Activated CD4-positive, alpha-beta T cell treated with anti-CD3 and anti-CD28 coated beads for 4 hours (primary cell): ENCODE results near the gene PLEKHA4.
"Not testable (repeated sequence)": the region's sequence is repeated elsewhere in the genome, so short reads cannot be mapped to it uniquely, and the experiment has no call there.

Source experiments
- DNase-seq, 2 donors: peaks; one replicate each; pipeline ENCODE4 v3.0.0-alpha.2; 2020

Gene PLEKHA4

DNA sequence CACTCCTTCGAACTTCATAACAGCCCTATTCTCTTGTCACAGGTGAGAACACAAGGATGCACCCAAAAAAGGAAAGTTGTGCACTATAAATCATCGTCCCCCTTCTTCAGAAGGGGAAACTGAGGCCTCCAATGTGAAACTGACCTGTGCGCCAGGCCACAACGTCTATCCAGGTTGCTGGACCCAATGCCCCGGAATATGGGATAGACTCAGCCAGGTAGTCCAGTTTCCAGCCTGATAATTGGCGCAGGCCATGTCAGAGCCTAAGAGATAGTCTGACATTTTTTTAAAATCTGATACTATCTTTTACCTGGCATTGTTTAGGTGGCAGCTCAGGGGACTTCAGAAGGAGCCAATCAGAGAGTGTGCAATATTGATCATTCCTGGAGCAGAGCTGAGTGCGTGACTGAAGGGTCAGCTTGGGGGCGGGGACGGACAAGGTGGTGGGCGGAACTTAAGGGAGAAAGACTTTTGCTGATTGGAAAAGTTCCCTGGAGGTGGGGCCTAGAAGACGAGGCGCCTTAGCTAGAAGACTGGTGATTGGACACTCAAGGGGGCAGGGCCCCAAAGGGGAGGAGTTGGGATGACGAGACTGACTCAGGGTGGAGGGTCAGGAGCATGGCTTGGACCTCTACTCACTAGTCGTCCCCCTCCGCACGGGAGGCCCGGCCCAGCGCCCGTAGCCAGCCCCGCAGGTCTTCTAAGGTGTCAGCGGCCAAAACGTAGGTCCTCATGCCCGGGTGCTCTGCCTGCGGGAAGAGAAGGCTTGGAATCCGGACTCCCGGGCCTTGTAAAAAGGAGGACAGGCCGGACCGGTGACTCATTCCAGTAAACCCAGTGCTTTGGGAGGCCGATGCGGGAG is 8.5 kb downstream of the PLEKHA4 start:
- no peak for DNase-seq

DNA sequence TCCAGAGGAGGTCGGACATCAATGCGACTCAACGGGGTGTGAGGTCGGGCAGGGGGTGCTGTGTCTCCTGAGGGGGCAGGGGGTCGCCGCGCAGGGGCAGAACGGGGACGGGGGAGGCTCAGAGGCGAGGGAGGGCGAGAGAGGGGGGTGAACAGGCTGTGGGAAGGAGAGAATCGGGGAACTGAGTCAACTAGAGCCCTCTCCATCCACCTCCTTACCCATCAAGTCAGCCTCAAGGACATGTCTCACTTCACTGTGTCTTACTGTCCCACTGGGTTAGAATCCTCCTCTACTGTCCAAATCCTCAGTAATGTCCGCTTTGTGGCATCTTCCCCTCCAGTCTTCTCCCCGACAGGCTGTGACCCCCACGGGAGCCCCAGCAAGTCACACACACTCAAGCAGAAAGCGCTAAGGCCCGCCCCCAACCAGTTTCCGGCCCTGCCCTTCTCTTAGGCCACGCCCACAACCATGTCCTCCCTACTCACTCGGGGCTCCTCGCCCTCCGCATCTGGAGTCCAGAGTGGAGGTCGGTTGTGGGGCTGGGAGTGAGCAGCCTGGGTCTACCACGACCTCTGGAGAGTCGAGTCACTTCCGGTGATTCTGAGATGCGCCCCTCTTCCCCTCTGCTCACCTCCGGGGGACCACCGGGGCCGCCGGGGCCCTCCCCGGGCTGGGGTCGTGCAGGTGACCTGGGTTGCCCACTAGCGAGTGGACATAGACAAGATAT is 9.3 kb downstream of the PLEKHA4 start:
- peak; percentile 76 to 78 for DNase-seq

DNA sequence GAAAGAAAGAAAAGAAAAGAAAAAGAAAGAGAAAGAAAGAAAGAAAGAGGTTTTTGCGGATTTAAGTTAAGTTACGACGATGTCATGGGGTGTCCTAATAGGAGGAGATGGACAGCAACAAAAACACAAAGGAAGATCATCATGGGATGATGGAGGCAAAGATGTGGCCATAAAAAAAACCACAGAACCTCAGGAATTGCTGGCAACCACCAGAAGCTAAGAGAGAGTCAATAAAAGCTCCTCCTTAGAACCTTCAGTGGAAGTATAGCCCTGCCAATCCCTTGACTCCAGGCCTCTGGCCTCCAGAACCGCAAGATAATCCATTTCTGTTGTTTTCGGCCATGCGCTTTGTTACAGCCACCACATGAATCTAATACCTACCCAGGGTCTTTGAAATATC is 11.5 kb downstream of the PLEKHA4 start:
- DNase-seq: no peak

DNA sequence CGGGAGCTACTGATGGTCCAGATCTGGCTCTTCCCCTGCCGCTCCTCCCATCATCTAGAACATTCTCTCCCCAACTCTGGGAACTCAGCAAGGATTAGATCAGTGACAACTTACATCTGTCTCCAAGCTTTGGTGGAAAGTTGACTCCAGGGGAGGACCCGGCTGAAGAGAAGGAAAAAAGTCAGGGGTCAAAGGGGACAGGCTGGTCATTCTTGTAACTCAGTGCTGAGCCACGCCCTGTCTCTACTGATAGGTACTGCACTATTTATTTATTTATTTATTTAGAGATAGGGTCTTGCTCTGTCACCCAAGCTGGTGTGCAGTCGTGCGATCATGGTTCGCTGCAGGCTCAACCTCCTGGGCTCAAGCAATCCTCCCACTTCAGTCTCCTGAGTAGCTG is 14.3 kb downstream of the PLEKHA4 start:
- no peak for DNase-seq

DNA sequence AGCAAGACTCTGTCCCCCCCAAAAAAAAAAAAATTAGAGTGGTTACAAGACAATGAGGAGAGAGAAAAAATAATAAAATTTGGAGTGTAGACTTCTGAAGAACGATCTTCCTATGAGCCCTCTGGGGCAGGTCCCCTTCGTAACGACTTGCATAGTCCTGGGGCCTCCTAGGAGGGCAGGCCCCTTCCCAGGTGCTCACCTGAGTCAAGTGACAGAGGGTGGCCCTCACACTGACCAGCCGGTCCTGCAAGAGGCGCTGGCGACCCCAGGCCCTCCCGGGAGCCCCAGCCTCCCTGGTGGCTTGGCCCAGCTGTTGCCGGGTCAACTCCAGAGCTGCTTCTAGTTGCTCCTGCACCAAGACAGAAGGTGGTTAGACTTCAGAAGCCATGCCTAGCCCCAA is 14.9 kb downstream of the PLEKHA4 start:
- no peak for DNase-seq

DNA sequence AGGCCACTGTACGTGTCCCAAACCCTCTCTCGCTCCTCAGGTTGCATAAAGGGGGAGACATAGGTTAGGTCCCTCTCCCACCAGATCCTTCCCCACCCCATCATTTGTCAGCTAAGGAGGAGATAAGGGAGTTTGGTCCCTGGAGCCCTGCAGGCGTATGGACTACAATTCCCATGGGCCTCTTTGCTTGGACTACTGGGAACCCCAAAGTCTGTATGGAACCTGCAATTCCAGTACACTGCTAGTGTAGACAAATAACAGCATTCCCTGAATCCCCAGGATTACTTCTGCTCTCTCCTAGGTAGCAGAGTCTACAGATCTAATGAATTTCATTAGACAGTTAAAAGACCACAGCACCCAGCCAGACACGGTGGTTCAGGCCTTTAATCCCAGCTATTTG is 16.1 kb downstream of the PLEKHA4 start:
- no peak for DNase-seq

DNA sequence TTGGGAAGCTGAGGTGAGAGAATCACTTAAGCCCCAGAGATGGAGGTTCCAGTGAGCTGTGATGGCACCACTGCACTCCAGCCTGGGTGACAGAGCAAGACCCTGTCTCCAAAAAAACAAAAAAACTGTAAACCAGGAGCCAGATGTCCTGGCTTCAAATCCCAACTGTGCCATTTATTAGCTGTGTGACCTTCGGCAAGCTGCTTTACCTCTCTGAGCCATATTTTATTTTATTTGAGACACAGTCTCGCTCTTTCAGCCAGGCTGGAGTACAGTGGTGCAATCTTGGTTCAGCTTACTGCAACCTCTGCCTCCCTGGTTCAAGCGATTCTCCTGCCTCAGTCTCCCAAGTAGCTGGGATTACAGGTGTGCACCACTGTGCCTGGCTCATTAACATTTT is 21.8 kb downstream of the PLEKHA4 start:
- not testable (repeated sequence) for DNase-seq

DNA sequence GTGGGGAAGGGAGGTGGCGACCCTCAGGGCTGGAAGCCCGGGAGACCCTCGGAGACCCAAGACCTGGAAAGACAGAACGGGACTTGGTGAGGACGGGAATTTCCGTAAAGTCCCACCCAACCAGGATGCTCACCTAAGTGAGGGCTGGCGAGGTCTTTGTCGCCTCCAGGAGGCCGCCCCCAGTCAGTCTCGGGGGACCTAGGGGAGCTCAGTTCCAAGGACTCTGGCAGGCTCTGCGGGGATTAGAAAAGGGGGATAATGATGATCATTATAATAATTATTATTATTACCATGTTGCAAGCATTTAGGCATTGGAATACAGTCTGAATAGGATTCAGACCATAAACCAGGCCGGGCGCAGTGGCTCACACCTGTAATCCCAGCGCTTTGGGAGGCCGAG is 23.0 kb downstream of the PLEKHA4 start:
- DNase-seq: no peak

DNA sequence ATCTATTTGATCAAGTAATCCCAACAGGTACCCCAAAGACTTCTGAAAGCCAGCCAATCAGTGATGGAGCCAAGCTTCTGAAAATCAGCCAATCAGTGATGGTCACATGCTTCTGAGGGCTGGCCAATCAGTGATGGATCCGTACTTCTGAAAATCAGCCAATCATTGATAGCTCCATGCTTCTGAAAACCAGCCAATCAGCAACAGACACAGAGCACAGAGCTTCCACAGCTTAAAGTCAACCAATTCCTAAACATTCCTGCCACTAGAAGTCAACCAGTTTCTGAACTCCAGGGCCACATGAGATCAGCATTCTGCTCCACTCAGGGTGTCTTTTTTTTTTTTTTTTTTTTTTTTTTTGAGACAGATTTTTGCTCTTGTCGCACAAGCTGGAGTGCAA is 23.9 kb downstream of the PLEKHA4 start:
- no peak for DNase-seq

DNA sequence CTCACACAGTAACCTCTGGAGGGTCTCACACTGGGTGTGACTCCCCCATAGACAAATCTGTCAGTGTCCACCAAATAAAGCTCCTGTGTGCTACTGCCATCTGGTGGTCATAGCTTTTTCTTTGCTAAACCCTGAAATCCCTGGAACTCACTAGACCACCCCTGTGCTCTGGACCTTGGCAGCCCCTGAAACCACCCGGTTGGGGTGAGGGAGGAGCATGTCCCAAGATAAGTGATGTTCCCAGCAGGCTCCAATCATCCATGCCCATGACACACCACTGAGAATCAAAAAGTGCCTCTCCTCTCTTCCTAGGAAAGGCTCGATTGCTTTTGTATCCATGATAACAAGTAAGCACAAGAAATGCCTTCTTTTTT is 25.6 kb downstream of the PLEKHA4 start:
- peak; percentile 27 to 64 for DNase-seq

DNA sequence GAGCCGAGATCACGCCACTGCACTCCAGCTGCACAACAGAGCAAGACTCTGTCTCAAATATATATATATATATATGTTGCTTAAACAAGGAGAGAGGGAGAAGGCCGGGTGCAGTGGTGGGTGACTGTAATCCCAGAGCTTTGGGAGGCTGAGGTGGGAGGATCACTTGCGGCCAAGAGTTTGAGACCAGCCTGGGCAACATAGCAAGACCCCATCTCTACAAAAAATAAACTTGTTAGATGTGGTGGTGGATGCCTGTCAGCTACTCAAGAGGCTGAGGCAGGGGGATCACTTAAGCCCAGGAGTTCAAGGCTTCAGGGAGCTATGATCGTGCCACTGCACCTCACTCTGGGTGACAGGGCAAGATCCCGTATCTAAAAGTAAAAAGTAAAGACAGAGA is 26.8 kb downstream of the PLEKHA4 start:
- DNase-seq: no peak

DNA sequence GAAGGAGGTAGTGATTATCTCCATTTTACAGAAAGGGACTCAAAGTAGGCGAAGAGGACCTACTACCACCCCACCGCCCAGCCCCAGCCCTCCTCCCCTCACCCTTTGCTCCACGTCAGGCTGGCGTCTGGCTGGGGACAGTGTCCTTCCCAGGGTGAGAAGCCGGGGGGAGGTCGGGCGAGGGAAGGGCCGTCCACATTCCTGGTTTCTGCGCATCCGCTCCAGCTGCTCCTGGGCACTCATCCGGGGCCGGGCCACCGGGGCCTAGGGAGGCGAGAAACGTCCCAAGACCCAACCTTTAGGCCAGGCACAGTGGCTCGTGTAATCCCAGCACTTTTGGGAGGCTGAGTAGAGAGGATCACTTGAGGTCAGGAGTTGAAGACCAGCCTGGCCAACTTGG is 27.4 kb downstream of the PLEKHA4 start:
- DNase-seq: no peak

DNA sequence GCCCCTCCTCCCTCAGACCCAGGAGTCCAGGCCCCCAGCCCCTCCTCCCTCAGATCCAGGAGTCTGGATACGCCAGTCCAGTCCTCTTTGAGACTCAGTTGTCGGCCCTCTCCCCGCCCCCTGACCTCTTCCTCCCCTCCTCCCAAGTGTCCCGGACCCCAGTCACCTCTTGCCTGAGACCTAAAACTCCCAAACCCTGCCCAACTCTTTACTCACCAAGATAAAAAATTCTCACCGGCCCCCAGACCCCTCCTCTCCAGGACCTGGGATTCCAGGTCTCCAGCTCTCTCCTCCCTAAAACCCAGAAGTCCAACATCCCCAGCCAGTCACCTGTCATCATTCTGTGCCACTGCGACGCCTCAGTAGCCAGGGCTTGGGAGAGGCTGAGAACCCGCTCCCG is 30.7 kb downstream of the PLEKHA4 start:
- no peak for DNase-seq

DNA sequence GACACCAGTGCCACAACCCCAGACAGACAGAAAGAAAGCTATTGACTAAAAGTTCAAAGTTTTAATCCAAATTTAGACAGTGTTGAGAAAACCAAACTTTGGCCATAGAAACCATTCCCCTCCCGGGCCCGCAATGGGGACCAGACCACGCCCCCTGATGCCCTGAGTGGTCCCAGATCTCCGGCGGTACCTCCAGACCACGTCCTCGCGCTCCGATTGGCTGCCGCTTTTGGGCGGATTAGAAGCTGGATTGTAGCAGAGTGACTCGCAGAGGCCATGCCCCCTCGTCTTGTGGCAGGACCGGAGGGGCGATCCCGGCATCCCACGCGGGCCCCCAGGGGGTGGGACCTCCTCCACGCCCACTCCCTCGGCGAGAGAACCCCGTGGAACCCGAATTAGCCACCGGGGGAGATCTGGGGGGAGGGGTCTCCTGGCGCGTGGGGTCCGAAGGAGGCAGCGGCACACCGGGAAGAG is 31.3 kb downstream of the PLEKHA4 start:
- DNase-seq: peak; percentile 63 to 65

DNA sequence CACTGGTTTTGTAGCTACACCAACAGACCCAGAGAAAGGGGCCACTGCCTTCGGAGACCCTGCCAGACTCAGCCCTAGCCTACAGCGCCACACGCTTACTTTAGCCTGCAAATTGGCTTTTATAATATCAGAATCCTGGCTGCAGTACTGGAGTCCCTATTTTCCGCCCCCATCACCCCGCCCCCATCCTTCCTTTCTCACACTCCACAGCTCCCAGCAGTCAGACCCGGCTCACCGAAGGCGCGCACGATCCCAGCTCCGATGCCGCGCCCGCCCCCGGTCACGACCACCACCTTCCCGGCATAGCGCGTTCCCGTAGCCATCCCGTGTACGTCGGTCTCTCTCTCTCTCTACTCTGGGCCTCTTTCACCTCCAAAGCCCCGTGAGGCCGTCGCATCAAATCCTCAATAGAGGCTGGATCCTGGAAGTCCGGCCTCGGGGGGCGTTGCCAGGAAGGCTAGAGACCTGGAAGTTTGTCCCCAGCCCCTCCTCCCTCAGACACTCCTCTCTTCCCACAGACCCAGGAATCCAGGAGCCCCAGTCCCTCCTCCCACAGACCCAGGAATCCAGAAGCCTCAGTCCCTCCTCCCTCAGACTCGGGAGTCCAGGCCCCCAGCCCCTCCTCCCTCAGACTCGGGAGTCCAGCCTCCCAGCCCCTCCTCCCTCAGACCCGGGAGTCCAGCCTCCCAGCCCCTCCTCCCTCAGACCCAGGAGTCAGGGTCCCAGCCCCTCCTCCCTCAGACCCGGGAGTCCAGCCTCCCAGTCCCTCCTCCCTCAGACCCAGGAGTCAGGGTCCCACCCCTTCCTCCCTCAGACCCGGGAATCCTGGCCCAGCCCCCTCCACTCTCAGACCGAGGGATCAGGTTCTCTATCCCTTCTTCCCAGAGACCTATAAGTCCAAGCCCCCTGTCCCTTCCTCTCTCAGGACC is 32.1 kb downstream of the PLEKHA4 start, which contains the start of gene HSD17B14:
Gene HSD17B14 (minus strand): TSS at position 403 of the 929 bp plus-strand sequence. CDS start 80 bp downstream, at position 323.
- no peak for DNase-seq

DNA sequence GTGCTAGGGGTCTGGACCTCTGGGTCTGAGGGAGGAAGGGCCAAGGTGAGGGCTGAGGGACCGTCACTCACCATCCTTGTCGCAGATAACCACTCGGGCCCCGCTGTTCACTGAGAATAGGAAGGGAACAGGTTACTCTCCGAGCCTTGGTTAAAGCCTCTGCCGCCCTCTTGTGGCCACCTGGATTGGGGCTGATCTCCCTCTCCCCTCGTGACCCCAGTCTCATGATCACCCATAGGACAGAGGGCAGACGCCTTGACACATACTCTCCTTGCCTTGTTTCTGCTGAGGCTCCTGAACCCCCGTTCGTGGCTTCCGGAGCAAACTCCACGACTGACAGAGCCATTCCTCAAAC is 32.7 kb downstream of the PLEKHA4 start:
- DNase-seq: peak; percentile 91 to 96

DNA sequence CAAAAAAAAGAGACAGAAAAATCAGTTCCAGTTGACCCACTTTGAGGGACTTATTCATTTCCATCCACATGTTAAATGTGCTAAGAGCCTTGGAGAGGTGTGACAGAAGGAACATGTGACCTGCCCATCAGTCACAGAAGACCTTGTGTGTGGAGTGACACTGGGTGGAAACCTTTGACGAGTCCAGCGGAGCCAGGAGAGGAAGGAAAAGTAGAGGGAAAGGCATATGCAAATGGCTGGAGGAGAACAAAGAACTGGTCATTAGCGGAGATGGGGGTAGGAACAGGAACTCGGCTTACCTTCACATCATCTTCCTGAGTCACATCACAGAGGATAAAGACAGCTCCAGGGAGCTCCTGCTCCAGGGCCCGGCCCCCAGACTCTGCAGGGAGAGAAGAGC is 34.4 kb downstream of the PLEKHA4 start:
- DNase-seq: no peak

DNA sequence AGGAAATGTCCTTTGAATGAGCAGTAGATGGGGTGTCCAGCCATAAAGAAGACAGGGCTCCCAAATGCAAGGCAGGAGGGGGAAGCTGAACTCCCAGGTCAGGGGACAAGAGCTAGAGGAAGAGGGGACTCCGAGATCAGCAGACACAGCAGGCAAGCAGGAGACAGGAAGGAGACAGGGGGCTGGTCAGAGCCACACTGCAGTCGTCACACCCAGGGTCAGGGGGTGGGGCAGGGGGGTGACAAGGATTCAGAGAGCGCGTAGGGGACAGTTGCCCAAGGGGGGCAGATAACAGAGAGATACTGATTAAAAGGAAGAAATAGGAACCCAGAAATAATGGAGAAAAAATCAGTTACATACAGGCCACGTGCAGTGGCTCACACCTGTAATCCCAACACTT is 35.4 kb downstream of the PLEKHA4 start:
- DNase-seq: no peak

DNA sequence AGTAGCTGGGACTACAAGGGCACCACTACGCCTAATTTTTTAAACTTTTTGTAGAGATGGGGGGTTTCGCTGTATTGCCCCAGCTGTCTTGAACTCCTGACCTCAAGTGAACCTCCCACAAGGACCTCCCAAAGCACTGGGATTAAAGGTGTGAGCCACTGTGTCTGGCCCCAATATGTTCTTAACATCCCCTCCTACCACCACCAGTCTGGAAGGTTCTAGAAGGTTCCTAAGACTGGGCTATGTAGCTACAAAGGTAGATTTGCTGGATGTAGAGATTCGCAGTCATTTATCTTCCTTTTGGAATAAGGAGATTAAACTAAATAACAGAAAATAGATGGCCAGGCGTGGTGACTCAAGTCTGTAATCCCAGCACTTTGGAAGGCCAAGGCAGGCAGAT is 37.5 kb downstream of the PLEKHA4 start:
- DNase-seq: no peak

DNA sequence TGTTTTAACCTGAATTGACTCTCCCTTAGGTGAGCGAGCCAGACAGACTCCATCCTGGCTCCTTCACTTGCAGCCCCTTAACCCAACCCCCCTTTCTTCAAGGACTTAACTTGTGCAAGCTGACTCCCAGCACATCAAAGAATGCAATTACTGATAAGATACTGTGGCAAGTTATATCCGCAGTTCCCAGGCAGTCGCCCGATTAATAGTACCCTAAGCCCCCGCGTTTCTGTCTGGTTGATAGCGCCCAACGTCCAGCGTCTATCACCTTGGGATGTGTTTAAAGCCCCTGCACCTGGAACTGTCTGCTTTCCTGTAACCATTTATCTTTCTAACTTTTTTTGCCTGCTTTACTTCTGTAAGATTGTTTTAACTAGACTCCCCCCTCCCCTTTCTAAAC is 38.3 kb downstream of the PLEKHA4 start:
- no peak for DNase-seq

DNA sequence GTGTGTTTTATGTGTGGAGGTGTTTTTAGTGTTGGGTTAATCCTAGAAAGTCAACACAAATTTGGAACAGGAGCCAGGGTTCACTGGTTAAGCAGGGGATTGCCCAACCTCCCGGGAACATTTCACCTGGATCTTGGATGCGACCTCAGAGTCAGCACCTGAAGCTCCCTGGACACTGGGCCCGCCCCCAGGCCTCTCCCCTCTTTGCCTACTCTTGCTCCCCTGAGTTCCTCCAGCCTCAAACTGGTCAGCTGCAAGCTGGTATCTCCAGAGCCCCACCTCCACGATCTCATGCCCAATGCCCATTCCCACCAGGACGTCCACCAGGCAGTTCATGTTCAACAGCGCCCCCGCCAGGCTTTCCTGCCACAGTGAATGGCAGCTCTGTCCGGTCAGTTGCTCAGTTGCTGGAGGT is 41.8 kb downstream of the PLEKHA4 start:
- no peak for DNase-seq

DNA sequence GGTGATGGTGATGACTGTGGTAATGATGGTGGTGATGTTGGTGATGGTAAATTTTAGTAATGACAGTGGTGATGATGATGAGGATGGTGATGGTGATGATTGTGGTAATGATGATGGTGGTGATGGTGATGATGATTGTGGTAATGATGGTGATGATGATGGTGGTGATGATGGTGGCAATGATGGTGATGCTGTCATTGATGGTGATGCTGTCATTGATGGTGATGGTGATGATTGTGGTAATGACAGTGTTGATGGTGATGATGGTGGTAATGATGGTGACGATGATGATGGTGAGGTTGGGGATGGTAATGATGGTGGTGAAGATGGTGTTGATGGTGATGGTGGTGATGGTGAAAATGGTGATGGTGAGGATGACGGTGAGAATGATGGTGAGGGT is 45.9 kb downstream of the PLEKHA4 start:
- no peak for DNase-seq

DNA sequence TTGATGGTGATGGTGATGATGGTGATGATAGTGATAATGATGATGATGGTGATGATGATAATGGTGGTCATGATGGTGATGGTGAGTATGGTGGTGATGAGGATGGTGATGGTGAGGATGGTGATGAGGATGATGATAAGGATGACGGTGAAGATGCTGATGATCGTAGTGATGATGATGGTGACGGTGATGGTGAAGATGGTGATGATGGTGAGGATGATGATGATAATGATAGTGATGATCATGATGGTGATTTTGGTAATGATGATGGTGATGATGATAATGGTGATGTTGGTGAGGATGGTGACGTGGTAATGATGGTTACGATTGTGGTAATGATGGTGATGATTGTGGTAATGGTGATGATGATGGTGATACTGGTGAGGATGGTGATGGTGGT is 46.8 kb downstream of the PLEKHA4 start:
- no peak for DNase-seq
